Large intestine (tissue), 3 donors: Measurements from ENCODE around the gene CDKL2. TPM values are rescaled to one million over a fixed set of nuclear protein-coding genes. Genes with fewer than 3 reads are reported as not detected.
"Not testable (repeated sequence)": the region's sequence is repeated elsewhere in the genome, so short reads cannot be mapped to it uniquely, and the experiment has no call there.

Experiments
- DNase-seq, 2 donors: peaks; one replicate each; pipeline versions ENCODE4 v3.0.0 to v3.0.0-alpha.2; 2013
- H3K27ac ChIP-seq: one replicate; pipeline ENCODE4 v1.5.1; 2013; ENCODE audit warnings: low read length
- H3K27me3 ChIP-seq: 2 replicates; pipeline ENCODE4 v1.6.1; 2013; ENCODE audit warnings: low read length; ENCODE audit not compliant: control insufficient read depth, insufficient read depth
- H3K36me3 ChIP-seq: 2 replicates; pipeline ENCODE4 v1.6.1; 2013; ENCODE audit warnings: low read length; ENCODE audit not compliant: control insufficient read depth, insufficient read depth
- H3K4me1 ChIP-seq: one replicate; pipeline ENCODE4 v1.6.1; 2013; ENCODE audit warnings: low read length; ENCODE audit not compliant: control insufficient read depth, insufficient read depth
- H3K4me3 ChIP-seq: one replicate; pipeline ENCODE4 v1.5.1; 2013; ENCODE audit warnings: low read length
- H3K9me3 ChIP-seq: one replicate; pipeline ENCODE4 v1.6.1; 2013; ENCODE audit warnings: mild to moderate bottlenecking, low read depth, low read length, moderate library complexity; ENCODE audit not compliant: control insufficient read depth
- WGBS: methylation state at CpG from one replicate; pipeline ENCODE4 v1.1.5; 2013; ENCODE audit warnings: low lambda C conversion rate; ENCODE audit not compliant: insufficient coverage; 5-methylcytosine and 5-hydroxymethylcytosine counted together
- polyA plus RNA-seq: library from polyadenylated mRNA; unstranded; fragments of 120-200 nt; gene quantifications from one replicate; pipeline ENCODE4 v1.2.1, GENCODE V29; 2013

Gene CDKL2
- polyA plus RNA-seq, 1 donor, result 1.6 TPM

DNA sequence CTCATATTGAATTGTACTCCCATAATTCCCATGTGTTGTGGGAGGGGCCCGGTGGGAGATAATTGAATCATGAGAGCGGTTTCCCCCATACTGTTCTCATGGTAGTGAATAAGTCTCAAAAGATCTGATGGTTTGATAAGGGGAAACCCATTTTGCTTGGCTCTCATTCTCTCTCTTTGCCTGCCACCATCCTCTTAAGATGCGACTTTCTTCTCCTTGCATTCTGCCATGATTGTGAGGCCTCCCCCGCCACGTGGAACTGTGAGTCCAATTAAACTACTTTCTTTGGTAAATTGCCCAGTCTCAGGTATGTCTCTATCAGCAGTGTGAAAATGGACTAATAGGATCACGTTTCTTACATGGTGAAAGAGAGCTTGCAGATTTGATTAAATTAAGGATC is 93.0 kb downstream of the CDKL2 start:
- not testable (repeated sequence) for H3K4me1 ChIP-seq, H3K4me3 ChIP-seq, H3K36me3 ChIP-seq, H3K27ac ChIP-seq, DNase-seq, H3K27me3 ChIP-seq
- 100% methylated on average over 2 of the region's 6 CpGs for WGBS
- peaks cover 12% of the 10 kb centered on the region for H3K9me3 ChIP-seq

DNA sequence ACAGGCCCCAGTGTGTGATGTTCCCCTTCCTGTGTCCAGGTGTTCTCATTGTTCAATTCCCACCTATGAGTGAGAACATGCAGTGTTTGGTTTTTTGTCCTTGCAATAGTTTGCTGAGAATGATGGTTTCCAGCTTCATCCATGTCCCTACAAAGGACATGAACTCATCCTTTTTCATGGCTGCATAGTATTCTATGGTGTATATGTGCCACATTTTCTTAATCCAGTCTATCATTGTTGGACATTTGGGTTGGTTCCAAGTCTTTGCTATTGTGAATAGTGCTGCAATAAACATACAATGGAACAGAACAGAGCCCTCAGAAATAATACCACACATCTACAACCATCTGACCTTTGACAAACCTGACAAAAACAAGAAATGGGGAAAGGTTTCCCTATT is 96.4 kb downstream of the CDKL2 start:
- H3K27me3 ChIP-seq, DNase-seq, H3K27ac ChIP-seq, H3K4me1 ChIP-seq, H3K4me3 ChIP-seq: not testable (repeated sequence)
- peaks cover 12% of the 10 kb centered on the region for H3K9me3 ChIP-seq
- peaks cover 26% of the 10 kb centered on the region for H3K36me3 ChIP-seq

DNA sequence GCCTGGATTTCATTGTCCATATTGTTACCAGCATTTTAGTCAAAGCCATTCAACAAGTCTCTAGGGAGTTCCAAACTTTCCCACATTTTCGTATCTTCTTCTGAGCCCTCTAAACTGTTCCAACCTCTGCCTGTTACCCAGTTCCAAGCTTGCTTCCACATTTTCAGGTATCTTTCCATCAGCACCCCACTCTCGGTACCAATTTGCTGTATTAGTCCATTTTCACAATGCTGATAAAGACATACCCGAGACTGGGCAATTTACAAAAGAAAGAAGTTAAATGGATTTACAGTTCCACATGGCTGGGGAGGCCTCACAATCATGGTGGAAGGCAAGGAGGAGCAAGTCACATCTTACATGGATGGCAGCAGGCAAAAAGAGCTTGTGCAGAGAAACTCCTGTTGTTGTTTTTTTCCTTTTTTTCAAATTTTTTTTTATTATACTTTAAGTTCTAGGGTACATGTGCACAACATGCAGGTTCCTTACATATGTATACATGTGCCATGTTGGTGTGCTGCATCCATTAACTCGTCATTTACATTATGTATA is 96.9 kb downstream of the CDKL2 start:
- Histone ChIP-seq H3K9me3 (peaks cover 12% of the 10 kb centered on the region), H3K36me3 (peaks cover 26% of the 10 kb centered on the region)
- not testable (repeated sequence) for DNase-seq, H3K4me3 ChIP-seq, H3K27ac ChIP-seq, H3K27me3 ChIP-seq, H3K4me1 ChIP-seq
- no CpG with 5 or more reads among the region's 4 CpGs for WGBS

DNA sequence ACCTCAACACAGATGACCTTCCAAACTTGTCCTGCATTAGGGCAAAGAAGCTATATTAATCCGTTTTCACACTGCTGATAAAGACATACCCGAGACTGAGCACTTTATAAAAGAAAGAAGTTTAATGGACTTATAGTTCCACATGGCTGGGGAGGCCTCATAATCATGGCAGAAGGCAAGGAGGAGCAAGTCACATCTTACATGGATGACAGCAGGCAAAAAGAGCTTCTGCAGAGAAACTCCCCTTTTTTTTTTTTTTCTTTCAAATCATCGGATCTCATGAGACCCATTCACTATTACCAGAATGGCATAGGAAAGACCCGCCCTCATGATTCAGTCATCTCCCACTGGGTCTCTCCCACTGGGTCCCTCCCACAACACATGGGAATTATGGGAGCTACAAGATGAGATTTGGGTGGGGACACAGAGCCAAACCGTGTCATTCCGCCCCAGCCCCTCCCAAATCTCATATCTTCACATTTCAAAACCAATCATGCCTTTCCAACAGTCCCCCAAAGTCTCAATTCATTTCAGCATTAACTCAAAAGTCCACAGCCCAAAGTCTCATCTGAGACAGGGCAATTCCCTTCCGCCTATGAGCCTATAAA is 98.7 kb downstream of the CDKL2 start:
- H3K27ac ChIP-seq, H3K9me3 ChIP-seq, H3K4me1 ChIP-seq, H3K27me3 ChIP-seq, H3K4me3 ChIP-seq, DNase-seq: not testable (repeated sequence)
- H3K36me3 ChIP-seq, result peaks cover 34% of the 10 kb centered on the region
- no CpG with 5 or more reads among the region's 7 CpGs for WGBS

DNA sequence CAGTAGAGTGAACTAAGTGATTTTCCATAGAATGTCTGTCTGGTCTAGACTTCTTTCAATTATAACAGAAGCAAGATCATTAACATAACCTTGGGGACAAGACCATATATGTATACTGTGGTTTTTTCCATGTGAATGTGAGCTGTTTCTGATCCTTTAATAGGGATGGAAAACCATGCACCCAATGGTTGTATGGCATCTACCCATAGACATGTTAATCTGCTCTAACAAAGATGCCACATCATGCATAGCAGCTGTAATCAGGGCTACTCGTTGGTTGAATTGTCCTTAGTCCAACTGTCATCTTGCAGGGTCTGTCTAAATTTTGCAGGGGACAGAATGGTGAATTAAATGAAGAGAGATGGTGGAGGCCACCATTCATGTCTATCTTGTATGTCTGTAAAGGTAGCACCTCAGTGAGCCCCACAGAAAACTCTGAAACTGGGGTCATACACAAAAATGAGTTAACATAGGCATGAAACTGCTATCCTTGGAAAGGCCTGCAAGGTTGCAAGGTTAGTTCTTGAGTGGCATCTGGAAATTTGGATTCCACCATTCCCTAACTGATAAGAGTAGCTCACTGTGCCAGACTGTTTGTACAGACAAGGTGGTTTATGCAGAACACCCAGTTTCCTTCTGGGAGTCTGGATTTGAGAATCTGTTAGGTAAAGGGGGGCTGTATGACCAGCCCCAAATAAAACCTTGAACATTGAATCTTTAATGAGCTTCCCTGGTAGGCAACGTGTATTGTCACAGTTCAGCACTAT is 99.6 kb downstream of the CDKL2 start:
- Histone ChIP-seq H3K27me3 (no peaks in the 10 kb centered on the region), H3K27ac (no peak overlapping the region), H3K9me3 (peaks cover 7% of the 10 kb centered on the region), H3K4me1 (no peaks in the 10 kb centered on the region), H3K4me3 (no peak overlapping the region), H3K36me3 (peaks cover 41% of the 10 kb centered on the region)
- DNase-seq, result no peak
- no CpG with 5 or more reads among the region's 2 CpGs for WGBS

Other genes with a start within 250 kb of the CDKL2 start
- 35.9 TPM for gene RCHY1, start 116.1 kb downstream of the CDKL2 start, polyA plus RNA-seq
- gene THAP6, start 116.1 kb downstream of the CDKL2 start, polyA plus RNA-seq, result 20.3 TPM
- gene ODAPH, start 74.5 kb downstream of the CDKL2 start, polyA plus RNA-seq, result not detected
- gene G3BP2, start 42.9 kb upstream of the CDKL2 start, polyA plus RNA-seq, result 136 TPM
- 78.1 TPM for gene USO1, start 94.0 kb upstream of the CDKL2 start, polyA plus RNA-seq